GM21526 (cell line): ENCODE data around the gene EPB42.
"Not testable (repeated sequence)": the region's sequence is repeated elsewhere in the genome, so short reads cannot be mapped to it uniquely, and the experiment has no call there.

ENCODE experiments used
- ATAC-seq: cut with Tn5 transposase; IDR thresholded peaks from one replicate; pipeline ENCODE4 v1.9.1; 2021; ENCODE audit warnings: moderate library complexity; ENCODE audit not compliant: unreplicated experiment, low FRiP score

The EPB42 gene

DNA sequence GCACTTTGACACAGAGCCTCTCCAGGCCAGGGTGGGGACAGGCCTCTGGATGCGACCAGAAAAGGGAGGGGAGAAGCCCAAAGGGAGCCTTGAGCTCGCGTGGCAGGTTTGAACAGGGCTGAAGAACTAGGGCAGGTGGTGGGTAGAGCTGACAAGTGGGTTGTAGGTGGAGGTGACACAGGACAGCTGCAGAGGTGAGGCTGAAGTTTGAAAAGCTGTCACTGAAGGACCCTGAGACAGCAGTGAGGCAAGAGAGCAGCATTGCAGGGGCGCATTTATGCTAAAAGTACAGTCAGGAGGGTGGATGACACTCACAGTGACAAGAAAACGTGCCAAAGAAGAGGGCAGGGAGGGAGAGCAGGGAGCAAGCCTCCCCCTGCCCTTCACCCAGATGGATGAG lies 21.8 kb upstream of the EPB42 start:
- ATAC-seq = no peak

DNA sequence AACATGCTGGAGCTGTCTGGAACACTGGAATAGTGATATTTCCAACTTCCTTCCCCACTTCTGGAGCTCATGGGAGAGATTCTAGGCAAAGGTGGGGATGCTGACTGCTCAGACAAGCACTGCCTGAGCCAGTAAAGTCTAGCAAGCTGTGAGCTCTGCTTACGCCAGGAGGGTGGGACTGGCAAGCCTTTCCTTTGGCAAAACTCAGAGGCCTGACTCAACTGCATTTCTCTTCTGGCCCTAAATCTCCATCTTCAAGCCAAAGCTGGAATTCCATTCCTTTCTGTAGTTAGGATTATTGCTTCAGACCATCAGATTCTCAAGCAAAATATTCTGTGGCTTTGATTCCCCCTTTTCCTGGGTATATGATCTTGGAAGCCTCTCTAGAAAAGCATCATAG lies 20.3 kb upstream of the EPB42 start:
- no peak for ATAC-seq

GRCh38 chr15:43239732-43240491 lies 19.1 kb upstream of the EPB42 start:
- ATAC-seq = no peak

DNA sequence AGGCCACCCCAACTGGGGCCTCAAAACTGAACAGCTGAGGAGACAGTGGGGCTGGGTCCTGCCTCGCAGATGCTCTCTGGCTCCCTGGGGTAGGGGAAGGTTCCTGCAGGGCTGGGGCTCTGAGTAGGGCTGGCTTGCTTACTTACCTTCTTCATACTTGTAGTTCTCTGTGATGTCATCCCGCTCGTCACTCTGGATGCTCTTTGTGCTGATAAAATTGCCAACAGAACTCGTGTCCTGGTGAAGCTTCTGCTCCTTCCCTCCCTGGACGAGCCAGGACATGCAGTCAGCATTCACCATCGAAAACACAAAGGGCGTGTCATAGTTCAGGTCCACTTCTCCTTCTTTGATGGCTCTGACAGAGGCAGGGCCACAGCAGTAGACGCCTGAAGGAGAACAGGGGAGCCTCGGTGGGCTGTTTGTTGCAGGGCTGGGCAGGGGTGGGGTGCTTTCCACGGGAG lies 17.9 kb upstream of the EPB42 start:
- no peak for ATAC-seq

GRCh38 chr15:43237842-43238470 lies 17.1 kb upstream of the EPB42 start:
- no peak for ATAC-seq

GRCh38 chr15:43235536-43235935 lies 14.7 kb upstream of the EPB42 start:
- no peak for ATAC-seq

GRCh38 chr15:43232289-43232874 lies 11.6 kb upstream of the EPB42 start:
- no peak for ATAC-seq

- ATAC-seq = no peak
Measured at GRCh38 chr15:43230640-43231115, 9.9 kb upstream of the EPB42 start.

- no peak for ATAC-seq
Measured at GRCh38 chr15:43229977-43230376, 9.2 kb upstream of the EPB42 start.

DNA sequence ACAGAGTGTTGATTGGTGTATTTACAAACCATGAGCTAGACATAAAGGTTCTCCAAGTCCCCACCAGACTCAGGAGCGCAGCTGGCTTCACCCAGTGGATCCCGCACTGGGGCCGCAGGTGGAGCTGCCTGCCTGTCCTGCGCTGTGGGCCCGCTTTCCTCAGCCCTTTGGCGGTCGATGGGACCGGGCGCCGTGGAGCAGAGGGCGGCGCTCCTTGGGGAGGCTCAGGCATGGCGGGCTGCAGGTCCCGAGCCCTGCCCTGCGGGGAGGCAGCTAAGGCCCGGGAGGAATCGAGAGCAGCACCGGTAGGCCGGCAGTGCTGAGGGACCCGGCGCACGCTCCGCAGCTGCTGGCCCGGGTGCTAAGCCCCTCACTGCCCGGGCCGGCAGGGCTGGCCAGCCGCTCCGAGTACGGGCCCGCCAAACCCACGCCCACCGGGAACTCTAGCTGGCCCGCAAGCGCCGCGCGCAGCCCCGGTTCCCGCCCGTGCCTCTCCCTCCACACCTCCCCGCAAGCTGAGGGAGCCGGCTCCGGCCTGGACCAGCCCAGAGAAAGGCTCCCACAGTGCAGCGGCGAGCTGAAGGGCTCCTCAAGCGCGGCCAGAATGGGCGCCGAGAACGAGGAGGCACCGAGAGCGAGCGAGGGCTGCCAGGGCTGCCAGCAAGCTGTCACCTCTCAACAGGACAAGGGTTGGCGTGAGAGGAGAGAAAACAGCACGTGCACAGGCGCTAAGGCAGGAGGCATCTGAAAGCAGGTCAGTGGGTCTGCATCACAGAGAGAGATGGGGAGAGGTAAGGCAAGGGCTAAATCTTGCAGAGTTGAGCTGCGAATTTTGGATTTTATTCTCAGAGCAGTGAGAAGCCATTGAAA lies 5.9 kb upstream of the EPB42 start:
- no peak for ATAC-seq

GRCh38 chr15:43225950-43226255 lies 5.1 kb upstream of the EPB42 start:
- ATAC-seq = not testable (repeated sequence)

DNA sequence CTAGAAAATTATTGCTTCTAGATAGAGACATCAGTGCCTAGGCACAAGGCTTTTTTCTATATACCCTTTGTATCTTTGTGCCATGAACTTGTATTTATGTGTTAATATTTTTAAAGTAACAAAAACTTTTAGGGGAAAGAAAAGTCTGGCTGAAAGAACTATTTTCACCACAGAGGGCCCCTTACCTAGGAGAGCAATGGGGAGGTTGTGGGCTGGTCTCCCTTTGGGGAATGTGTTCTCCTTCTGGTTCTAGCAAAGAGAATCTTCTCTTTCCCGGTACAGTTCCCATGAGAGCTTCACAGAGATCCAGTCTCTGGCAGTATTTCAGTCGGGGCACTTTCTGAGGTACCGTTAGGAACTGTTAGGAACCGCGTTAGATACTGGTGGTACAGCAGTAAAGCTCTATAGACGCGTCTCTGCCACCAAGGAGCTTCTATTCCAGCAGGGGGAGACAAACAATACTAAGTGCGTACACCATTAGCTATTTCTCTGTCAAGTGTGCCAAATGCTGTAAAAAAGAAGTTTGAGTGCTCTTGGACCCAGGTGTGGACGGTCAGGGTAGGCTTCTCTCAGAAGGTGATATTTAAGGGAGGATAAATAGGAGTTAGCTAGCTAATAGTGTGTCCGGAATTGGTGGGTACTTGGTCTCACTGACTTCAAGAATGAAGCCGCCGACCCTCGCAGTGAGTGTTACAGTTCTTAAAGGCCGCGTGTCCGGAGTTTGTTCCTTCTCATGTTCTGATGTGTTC lies 4.6 kb upstream of the EPB42 start:
- ATAC-seq = no peak

DNA sequence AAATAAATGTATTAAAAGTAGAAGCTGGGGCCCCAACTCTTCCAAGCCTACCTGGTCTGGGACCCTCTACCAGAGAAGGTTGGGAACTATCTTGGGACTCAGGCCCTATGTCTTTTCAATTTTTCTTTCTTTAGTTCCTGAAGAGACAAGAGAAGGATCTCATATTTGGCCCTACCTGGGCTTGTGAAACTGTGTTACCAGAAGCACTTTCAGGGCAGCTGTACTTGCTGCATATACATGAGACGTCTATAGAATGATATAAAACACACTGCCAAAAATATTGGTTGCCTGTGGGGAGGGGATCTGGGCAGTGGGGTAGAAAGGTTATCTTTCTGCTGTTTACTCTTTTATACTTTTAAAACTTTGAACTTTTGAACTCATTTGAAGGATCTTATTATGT lies 604 bp upstream of the EPB42 start:
- ATAC-seq = no peak

DNA sequence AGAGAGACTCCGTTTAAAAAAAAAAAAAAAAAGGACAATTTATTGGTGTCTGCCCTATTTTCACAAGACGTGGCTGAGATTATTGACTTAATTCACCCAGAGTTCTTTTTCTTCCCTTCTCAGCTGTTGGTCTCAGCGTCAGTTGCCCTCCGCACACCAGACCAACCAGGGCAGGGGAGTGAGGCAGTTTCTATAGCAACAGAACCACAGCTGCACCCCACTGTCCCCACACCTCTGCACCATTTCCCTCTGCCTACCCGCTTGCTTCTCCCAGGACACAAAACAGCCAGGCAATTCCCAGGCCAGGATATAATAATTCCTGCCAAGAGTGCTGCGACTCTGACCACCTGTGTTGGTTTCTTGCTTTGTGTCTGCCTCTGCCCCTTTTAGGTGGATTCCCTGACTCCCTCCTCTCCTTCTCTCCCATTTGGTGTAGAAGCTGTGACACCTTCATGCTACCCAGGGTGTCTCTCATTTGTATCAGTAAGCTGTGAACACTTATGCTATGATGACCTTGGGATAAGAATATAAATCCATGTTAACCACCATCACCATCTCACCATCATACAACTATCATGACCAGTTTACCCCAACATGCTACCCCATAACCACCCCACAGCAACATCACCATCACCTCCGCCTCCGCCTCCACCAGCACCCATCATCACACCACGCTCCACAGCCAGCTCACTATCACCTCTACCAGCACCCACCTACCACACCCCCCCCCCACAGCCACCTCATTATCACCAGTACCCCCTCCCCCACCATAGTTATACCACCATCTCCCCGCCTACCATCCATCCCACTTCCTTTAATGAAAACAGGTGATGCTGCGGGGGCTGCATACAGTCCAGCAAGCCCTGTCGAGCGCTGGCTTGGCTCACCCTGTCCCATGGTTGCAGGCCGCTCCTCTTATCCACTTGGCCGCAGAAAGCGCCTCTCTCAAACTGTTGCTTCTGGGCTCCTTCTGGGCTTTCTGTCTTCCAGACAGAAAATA lies 589 bp downstream of the EPB42 start:
- ATAC-seq = no peak

DNA sequence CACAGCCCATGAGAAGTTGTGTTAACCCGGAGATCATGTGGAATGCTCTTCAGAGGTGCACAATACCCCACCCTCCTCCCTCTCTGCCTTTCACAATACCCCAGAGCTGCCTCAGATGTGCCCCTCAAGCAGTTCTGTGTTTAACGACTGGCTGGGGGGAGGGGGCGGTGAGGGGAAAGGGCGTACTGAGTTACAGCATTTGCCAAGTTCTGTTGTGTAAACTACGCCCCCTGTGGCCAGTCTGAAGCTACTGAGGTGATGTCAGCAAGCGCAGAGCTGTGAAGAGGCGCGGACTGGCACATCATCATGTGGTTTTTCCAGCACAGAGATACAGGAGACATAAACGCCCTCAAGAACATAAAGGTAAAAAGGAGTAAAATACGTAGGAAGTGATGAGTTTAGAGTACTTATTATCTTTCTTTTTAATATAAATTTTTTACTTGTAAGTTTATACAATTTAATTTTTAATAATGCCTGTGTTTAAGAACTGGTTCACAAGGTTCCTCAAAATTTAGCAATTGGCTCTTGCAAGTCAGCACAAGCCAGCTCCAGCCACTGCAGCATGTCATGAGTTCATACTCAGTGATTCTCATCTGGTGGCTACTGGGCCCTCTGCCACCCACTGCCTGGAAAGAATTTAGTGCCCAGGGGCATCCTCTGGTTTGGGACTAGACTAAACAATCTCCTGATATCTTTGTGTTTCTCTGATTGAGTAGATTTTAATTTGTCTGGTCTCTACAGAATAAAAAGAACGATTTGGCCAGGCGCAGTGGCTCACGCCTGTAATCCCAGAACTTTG lies 1.7 kb downstream of the EPB42 start:
- no peak for ATAC-seq

DNA sequence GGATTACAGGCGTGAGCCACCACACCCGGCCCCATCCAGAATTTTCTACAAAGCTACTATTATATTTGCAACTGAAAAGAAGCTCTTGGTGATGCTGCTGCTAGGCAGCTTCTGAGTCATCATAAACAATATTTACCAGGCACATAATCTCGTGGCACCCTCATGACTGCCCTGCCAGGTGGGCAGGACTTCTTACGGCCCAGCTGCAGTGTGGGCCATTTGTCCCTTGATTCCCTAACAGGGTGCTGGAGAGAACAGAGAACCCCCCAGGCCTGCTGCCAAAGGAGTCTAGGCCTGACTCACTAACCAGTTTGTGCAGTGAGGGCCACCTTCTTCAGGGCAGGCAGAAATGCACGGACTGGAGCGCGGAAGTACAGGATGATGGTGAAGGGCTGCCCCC lies 4.9 kb downstream of the EPB42 start:
- no peak for ATAC-seq

- ATAC-seq = no peak
Measured at GRCh38 chr15:43214592-43215295, 6.1 kb downstream of the EPB42 start.

DNA sequence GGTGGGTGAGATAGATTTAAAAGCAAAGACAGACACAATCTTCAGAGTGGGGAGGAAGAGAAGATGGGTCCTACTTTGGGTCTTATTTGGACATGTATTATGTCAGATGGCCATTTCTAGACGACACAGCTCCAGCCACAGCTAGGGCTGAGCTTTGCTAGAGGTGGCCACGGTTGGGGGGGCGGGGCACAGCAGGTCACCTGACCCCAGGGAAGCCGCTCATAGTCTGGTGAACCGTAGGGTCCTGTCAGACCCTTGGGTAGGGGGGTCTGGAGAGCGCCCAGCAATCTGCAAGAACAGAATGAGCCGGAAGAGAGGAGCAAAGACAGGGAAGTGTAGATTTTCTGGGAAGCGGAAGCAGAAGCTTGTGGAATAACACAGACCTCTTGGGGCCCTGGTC lies 6.6 kb downstream of the EPB42 start:
- ATAC-seq = no peak
